Panc1 (cell line): ENCODE measurements around the gene SCO2.

Source experiments
- POLR2AphosphoS5 ChIP-seq: IDR thresholded peaks from 2 replicates; pipeline ENCODE4 v1.6.1; 2012; ENCODE audit warnings: mild to moderate bottlenecking, low read depth, low read length, moderate library complexity
- SIN3A ChIP-seq: IDR thresholded peaks from 2 replicates; pipeline ENCODE4 v1.6.1; 2012; ENCODE audit warnings: low read depth, mild to moderate bottlenecking, low read length, moderate library complexity, borderline replicate concordance; ENCODE audit not compliant: insufficient read depth
- TF ChIP-seq, protein P1 (sequence below): fragments of 450-650 bp; IDR thresholded peaks from 2 replicates; pipeline ENCODE4 v1.5.1; 2017; ENCODE audit warnings: mild to moderate bottlenecking
- TF ChIP-seq, protein P2 (sequence below), 2 experiments: IDR thresholded peaks; 2 replicates each; pipeline ENCODE4 v1.6.1; 2011 to 2012; ENCODE audit warnings: low read depth in 2 of 2, control low read depth in 1 of 2, low read length in 1 of 2, mild to moderate bottlenecking in 1 of 2, moderate library complexity in 1 of 2; ENCODE audit not compliant: insufficient read depth in 1 of 2

GRCh38 chr22:50524676-50525103, 708 bp downstream of the SCO2 start:
- TF ChIP-seq, protein P1, sequence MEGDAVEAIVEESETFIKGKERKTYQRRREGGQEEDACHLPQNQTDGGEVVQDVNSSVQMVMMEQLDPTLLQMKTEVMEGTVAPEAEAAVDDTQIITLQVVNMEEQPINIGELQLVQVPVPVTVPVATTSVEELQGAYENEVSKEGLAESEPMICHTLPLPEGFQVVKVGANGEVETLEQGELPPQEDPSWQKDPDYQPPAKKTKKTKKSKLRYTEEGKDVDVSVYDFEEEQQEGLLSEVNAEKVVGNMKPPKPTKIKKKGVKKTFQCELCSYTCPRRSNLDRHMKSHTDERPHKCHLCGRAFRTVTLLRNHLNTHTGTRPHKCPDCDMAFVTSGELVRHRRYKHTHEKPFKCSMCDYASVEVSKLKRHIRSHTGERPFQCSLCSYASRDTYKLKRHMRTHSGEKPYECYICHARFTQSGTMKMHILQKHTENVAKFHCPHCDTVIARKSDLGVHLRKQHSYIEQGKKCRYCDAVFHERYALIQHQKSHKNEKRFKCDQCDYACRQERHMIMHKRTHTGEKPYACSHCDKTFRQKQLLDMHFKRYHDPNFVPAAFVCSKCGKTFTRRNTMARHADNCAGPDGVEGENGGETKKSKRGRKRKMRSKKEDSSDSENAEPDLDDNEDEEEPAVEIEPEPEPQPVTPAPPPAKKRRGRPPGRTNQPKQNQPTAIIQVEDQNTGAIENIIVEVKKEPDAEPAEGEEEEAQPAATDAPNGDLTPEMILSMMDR: no peak
- no peak for TF ChIP-seq SIN3A
- TF ChIP-seq POLR2AphosphoS5: no peak
- TF ChIP-seq, protein P2, sequence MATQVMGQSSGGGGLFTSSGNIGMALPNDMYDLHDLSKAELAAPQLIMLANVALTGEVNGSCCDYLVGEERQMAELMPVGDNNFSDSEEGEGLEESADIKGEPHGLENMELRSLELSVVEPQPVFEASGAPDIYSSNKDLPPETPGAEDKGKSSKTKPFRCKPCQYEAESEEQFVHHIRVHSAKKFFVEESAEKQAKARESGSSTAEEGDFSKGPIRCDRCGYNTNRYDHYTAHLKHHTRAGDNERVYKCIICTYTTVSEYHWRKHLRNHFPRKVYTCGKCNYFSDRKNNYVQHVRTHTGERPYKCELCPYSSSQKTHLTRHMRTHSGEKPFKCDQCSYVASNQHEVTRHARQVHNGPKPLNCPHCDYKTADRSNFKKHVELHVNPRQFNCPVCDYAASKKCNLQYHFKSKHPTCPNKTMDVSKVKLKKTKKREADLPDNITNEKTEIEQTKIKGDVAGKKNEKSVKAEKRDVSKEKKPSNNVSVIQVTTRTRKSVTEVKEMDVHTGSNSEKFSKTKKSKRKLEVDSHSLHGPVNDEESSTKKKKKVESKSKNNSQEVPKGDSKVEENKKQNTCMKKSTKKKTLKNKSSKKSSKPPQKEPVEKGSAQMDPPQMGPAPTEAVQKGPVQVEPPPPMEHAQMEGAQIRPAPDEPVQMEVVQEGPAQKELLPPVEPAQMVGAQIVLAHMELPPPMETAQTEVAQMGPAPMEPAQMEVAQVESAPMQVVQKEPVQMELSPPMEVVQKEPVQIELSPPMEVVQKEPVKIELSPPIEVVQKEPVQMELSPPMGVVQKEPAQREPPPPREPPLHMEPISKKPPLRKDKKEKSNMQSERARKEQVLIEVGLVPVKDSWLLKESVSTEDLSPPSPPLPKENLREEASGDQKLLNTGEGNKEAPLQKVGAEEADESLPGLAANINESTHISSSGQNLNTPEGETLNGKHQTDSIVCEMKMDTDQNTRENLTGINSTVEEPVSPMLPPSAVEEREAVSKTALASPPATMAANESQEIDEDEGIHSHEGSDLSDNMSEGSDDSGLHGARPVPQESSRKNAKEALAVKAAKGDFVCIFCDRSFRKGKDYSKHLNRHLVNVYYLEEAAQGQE (IDR thresholded peaks at IDR 0.05; ENCODE audit: insufficient read depth in 1 of 2, low read depth in 2 of 2, low read length in 1 of 2): no peak
